Measurements from ENCODE around the gene DNAJB1. TPM values are rescaled to one million over a fixed set of nuclear protein-coding genes. Genes with fewer than 3 reads are reported as not detected.

The DNAJB1 gene
- total RNA-seq, 1 donor from 2014 or later = 117 TPM

- H3K36me3 Mint-ChIP-seq (ENCODE audit: low read depth) = peaks cover 33% of the 10 kb centered on the region
- H3K9me3 Mint-ChIP-seq = no peaks in the 10 kb centered on the region
- DNase-seq = peak; percentile 64
- H3K27ac Mint-ChIP-seq = peak overlapping the region; percentile 20
- H3K4me1 Mint-ChIP-seq = peaks cover 26% of the 10 kb centered on the region
- H3K27me3 Mint-ChIP-seq = peaks cover 16% of the 10 kb centered on the region
- peak overlapping the region; percentile 60 for H3K4me3 Mint-ChIP-seq
- intact Hi-C loops (cut with micrococcal nuclease) = loop anchor here (2.0 to 10.0 kb wide), 3 partner anchors 41 to 589 kb away; partner anchors contain the start of genes ASF1B and PKN1
These were observed 44.9 kb downstream of the DNAJB1 start for GRCh38 chr19:14473073-14473977.

- H3K27ac Mint-ChIP-seq = no peak overlapping the region
- no peaks in the 10 kb centered on the region for H3K9me3 Mint-ChIP-seq
- peaks cover 16% of the 10 kb centered on the region for H3K27me3 Mint-ChIP-seq
- peaks cover 26% of the 10 kb centered on the region for H3K4me1 Mint-ChIP-seq
- H3K4me3 Mint-ChIP-seq = no peak overlapping the region
- peaks cover 33% of the 10 kb centered on the region for H3K36me3 Mint-ChIP-seq (ENCODE audit: low read depth)
- peak; percentile 96 for DNase-seq
- intact Hi-C loops (cut with micrococcal nuclease) = loop anchor here (2.0 to 10.0 kb wide), 3 partner anchors 40 to 588 kb away; partner anchors contain the start of genes ASF1B and PKN1
These were observed 45.8 kb downstream of the DNAJB1 start for GRCh38 chr19:14472202-14472938.

GRCh38 chr19:14471436-14472187 is 46.6 kb downstream of the DNAJB1 start:
- H3K36me3 Mint-ChIP-seq (ENCODE audit: low read depth) = peaks cover 35% of the 10 kb centered on the region
- H3K4me3 Mint-ChIP-seq = no peak overlapping the region
- intact Hi-C loops (cut with micrococcal nuclease) = loop anchor here (2.0 to 10.0 kb wide), 3 partner anchors 39 to 587 kb away; partner anchors contain the start of genes ASF1B and PKN1
- no peaks in the 10 kb centered on the region for H3K9me3 Mint-ChIP-seq
- no peak for DNase-seq
- H3K27ac Mint-ChIP-seq = no peak overlapping the region
- H3K4me1 Mint-ChIP-seq = peaks cover 26% of the 10 kb centered on the region
- peaks cover 16% of the 10 kb centered on the region for H3K27me3 Mint-ChIP-seq

DNA sequence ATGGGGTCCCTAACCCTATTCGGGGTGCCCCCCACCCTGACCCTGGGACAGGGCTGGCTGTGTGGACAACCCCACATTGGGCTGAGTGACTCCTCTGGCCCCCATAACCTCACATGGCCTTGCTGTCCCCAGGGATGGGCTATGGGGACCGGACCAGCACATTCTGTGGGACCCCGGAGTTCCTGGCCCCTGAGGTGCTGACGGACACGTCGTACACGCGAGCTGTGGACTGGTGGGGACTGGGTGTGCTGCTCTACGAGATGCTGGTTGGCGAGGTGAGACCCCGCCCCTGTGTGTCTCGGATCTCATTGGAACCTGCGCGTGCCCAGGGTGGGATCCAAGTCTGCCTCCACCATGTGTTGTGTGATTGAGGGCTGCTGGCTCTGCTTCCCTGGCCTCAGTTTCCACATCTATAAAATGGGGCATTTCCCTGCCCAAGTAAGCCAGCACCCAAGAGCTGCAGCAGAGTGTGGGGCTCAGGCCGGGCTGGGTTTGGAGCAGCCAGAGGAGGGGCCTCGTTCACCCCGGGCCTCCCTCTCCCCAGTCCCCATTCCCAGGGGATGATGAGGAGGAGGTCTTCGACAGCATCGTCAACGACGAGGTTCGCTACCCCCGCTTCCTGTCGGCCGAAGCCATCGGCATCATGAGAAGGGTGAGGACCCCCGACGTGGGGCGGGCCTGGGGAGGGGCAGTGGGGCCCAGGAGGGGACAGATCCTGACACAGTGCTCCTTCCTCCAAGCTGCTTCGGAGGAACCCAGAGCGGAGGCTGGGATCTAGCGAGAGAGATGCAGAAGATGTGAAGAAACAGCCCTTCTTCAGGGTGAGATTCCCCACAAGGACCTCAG is 47.9 kb downstream of the DNAJB1 start:
- Mint-ChIP-seq H3K27me3 (peaks cover 16% of the 10 kb centered on the region), H3K27ac (no peak overlapping the region), H3K4me3 (no peak overlapping the region), H3K9me3 (no peaks in the 10 kb centered on the region), H3K36me3 (ENCODE audit: low read depth) (peaks cover 38% of the 10 kb centered on the region), H3K4me1 (peaks cover 14% of the 10 kb centered on the region)
- DNase-seq = no peak
- intact Hi-C loops (cut with micrococcal nuclease) = loop anchor here (10.0 kb wide), 1 partner anchor 585 kb away; no protein-coding TSS in a partner anchor

GRCh38 chr19:14467816-14468215 is 50.4 kb downstream of the DNAJB1 start:
- H3K4me3 Mint-ChIP-seq = no peak overlapping the region
- intact Hi-C loops (cut with micrococcal nuclease) = no loop called here

DNA sequence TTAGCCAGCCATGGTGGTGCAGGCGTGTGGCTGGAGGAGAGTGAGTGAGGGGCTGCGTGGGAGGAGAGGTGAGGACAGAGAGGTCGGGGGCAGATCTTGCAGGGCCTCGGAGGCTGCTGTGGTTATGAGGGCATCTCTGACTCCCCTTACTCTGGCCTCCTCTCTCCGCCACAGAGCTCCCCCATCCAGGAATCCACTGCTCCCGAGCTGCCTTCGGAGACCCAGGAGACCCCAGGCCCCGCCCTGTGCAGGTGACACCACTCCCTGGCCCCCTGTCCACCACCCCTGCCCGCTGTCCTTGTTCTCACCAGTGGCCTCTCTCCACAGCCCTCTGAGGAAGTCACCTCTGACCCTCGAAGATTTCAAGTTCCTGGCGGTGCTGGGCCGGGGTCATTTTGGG is 50.8 kb downstream of the DNAJB1 start:
- no peak for DNase-seq
- Mint-ChIP-seq H3K4me3 (no peak overlapping the region), H3K4me1 (peaks cover 4% of the 10 kb centered on the region), H3K27me3 (no peaks in the 10 kb centered on the region), H3K36me3 (ENCODE audit: low read depth) (peaks cover 55% of the 10 kb centered on the region), H3K27ac (no peak overlapping the region), H3K9me3 (no peaks in the 10 kb centered on the region)
- intact Hi-C loops (cut with micrococcal nuclease) = no loop called here

More at GRCh38 chr19:14467816-14468215, 50.4 kb downstream of the DNAJB1 start:
- peaks cover 4% of the 10 kb centered on the region for H3K4me1 Mint-ChIP-seq
- DNase-seq = no peak
- H3K9me3 Mint-ChIP-seq = no peaks in the 10 kb centered on the region
- peaks cover 4% of the 10 kb centered on the region for H3K27me3 Mint-ChIP-seq
- H3K27ac Mint-ChIP-seq = no peak overlapping the region
- H3K36me3 Mint-ChIP-seq (ENCODE audit: low read depth) = peaks cover 51% of the 10 kb centered on the region

Other genes starting within 250 kb of the DNAJB1 start
- 206 and 209 TPM in 2 replicates for gene ADGRE5, start 137.0 kb downstream of the DNAJB1 start, total RNA-seq
- gene DDX39A, start 99.1 kb downstream of the DNAJB1 start, total RNA-seq = 274 and 280 TPM in 2 replicates
- 172 and 180 TPM in 2 replicates for gene PKN1, start 85.1 kb downstream of the DNAJB1 start, total RNA-seq
- 0.78 and 1.1 TPM in 2 replicates for gene PTGER1, start 43.0 kb downstream of the DNAJB1 start, total RNA-seq
- gene GIPC1, start 22.3 kb downstream of the DNAJB1 start, total RNA-seq = 39.9 and 40.1 TPM in 2 replicates
- gene TECR, start 11.2 kb upstream of the DNAJB1 start, total RNA-seq = 108 and 119 TPM in 2 replicates
- 129 and 132 TPM in 2 replicates for gene NDUFB7, start 53.7 kb upstream of the DNAJB1 start, total RNA-seq
- gene CLEC17A, start 64.7 kb upstream of the DNAJB1 start, total RNA-seq = not detected in 2 replicates
- gene ADGRE3, start 156.4 kb upstream of the DNAJB1 start, total RNA-seq = not detected in 2 replicates
- 15.0 and 15.3 TPM in 2 replicates for gene ZNF333, start 171.7 kb upstream of the DNAJB1 start, total RNA-seq

Data from activated CD4-positive, alpha-beta T cell treated with anti-CD3 and anti-CD28 coated beads, Interleukin-2, amount 10 ng/mL, durations not matched to agents 24 days and 14 days (primary cell).